HG02870 (cell line): Measurements from ENCODE around the gene SLIRP.
A peak's percentile ranks its signal among the peaks of the same experiment; 100 is the strongest.
"Not testable (repeated sequence)": the region's sequence is repeated elsewhere in the genome, so short reads cannot be mapped to it uniquely, and the experiment has no call there.

Experiments used
- ATAC-seq: cut with Tn5 transposase; IDR thresholded peaks from one replicate; pipeline ENCODE4 v1.9.1; 2021; ENCODE audit warnings: mild to moderate bottlenecking, moderate library complexity; ENCODE audit not compliant: unreplicated experiment

Gene SLIRP

GRCh38 chr14:77738559-77739250 lies 30.8 kb downstream of the SLIRP start:
- ATAC-seq = peak; percentile 94

GRCh38 chr14:77741438-77741837 lies 33.5 kb downstream of the SLIRP start:
- no peak for ATAC-seq

- ATAC-seq = no peak
Measured at GRCh38 chr14:77746064-77746702, 38.3 kb downstream of the SLIRP start.

DNA sequence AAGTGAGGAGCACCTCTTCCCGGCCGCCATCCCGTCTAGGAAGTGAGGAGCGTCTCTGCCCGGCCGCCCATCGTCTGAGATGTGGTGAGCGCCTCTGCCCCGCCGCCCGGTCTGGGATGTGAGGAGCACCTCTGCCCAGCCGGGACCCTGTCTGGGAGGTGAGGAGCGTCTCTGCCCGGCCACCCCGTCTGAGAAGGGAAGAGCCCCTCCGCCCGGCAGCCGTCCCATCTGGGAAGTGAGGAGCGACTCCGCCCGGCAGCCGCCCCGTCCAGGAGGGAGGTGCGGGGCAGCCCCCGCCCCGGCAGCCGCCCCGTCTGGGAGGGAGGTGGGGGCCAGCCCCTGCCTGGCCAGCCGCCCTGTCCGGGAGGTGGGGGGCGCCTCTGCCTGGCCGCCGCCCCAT lies 39.5 kb downstream of the SLIRP start:
- ATAC-seq = not testable (repeated sequence)

DNA sequence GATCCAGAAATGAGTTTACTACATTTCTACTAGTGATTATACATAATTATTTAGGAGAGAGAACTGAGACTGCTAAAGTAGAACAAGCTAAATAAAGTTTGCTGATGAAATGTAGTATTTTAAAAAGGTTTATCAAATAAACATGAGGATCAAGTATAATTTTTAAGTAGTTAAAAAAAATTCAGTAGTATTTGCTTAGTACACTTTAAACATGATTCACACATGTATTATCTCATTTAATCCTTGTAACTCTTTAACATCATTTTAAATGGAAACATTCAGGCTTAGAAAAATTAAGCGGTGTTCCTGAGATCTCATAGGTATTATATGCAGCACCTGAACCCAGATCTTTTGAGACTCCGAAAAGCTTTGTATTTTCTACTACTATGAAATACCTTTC lies 44.4 kb downstream of the SLIRP start:
- no peak for ATAC-seq

GRCh38 chr14:77752799-77753516 lies 45.1 kb downstream of the SLIRP start:
- ATAC-seq = no peak

DNA sequence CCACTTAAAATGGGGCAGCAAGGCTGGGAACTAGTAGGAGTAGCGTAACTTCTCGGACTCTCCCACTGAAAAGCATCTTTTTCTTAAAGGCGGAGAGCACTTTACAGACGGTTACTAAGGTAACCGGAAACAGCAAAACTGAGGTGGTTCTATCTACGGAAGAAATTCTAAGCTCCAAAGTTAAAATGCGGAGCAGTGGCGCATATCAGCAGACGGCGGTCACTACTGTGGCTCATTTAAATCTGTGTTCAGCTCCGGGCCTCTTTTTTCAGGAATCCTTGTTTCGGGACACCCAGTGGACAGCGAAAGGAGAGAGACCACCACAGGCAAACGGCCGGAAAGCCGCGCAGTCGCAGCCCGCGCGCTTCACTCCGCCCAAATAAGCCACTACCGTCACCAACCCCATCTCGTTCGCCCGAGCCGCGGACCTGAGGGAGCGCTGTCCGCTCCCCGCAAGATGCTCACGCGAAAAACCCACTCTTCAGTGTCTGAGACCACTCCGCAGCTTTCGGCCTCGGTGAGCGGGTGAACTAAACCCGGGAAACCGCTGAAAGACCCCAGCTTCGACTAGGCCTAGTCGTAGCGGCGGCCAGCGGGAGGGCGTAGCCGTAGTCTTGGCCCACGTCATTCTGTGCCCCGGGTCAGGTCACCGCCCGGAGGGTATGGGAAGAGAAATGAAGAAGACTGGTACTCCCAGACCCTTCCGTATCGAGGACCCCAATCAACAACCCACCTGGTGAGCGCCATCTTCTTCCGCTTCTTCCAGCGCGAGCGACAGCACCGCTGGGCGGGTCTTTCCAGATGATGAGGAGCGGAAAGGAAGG lies 52.7 kb downstream of the SLIRP start, which contains the start of gene SNW1:
Gene SNW1 (minus strand): TSS at position 776 of the 824 bp plus-strand sequence. CDS start 29 bp downstream, at position 747.
- peak; percentile 94 for ATAC-seq

GRCh38 chr14:77761205-77761931 lies 53.5 kb downstream of the SLIRP start:
- peak; percentile 24 for ATAC-seq

DNA sequence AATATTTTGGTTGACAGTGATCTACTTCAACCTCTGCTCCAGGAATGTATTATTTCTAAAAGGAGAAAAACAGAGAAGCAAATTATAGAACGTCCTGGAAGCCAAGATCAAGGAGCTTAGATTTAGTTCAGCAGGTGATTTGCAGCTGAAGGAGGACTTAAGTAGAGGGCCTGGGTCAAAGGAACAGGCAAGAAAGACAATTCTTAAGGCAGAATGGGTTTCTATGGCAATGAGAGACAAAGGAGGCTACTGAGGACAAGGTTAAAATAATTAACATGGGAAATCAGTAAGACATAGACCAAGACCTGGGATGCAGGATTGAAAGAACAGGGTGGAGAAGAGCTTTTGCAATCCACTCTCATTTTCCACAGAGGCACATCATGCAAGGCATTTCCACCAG lies 55.4 kb downstream of the SLIRP start:
- ATAC-seq = no peak

DNA sequence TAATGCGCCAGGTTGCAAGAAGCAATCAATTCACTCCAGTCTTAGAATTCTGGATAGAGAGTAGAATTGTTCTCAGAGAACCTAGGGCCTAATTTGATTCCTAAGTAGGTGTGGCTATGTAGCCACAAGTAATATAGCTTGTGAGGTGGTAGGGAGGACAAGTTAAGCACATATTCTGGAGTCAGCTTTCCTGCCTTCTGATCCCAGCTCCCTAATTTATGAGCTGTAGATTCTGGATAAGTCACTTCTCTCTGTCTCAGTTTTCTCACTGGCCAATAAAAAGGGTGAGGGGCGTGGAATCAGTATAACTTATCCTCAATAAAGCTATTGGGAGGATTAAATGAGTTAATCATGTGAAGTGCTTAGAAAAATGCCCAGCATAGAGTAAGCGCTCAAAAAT lies 56.1 kb downstream of the SLIRP start:
- no peak for ATAC-seq
